Body of pancreas (tissue), 4 donors: ENCODE data around the gene EPGN.

ENCODE experiments used
- CTCF ChIP-seq, 7 experiments: fragments of 450-650 bp in 4 of 7; fragments of 200-600 bp in 3 of 7; sonication (generic) in 3 of 7; IDR thresholded peaks; one replicate each; pipeline ENCODE4 v1.5.1; 2016 to 2019; ENCODE audit warnings: antibody characterized with exemption in 7 of 7
- POLR2A ChIP-seq, 3 donors: fragments of 450-650 bp; IDR thresholded peaks; one replicate each; pipeline ENCODE4 v1.6.1; 2016; ENCODE audit warnings: antibody characterized with exemption in 3 of 3, mild to moderate bottlenecking in 2 of 3

- TF ChIP-seq CTCF (IDR thresholded peaks at IDR 0.05), result no peak
- no peak for TF ChIP-seq POLR2A (IDR thresholded peaks at IDR 0.05)
These were observed 29.8 kb upstream of the EPGN start for GRCh38 chr4:74278490-74278889.
